NT2/D1 (cell line): ENCODE measurements around the gene EDC3.

Experiments used
- SUZ12 ChIP-seq: IDR thresholded peaks from 2 replicates; pipeline ENCODE4 v1.6.1; 2011; ENCODE audit not compliant: insufficient read length, insufficient read depth; ENCODE audit errors: extremely low read depth
- YY1 ChIP-seq: IDR thresholded peaks from 2 replicates; pipeline ENCODE4 v1.6.1; 2011; ENCODE audit not compliant: insufficient read length, insufficient read depth
- ZNF274 ChIP-seq: IDR thresholded peaks from 2 replicates; pipeline ENCODE4 v1.6.1; 2011; ENCODE audit warnings: mild to moderate bottlenecking, low read depth, low read length

DNA sequence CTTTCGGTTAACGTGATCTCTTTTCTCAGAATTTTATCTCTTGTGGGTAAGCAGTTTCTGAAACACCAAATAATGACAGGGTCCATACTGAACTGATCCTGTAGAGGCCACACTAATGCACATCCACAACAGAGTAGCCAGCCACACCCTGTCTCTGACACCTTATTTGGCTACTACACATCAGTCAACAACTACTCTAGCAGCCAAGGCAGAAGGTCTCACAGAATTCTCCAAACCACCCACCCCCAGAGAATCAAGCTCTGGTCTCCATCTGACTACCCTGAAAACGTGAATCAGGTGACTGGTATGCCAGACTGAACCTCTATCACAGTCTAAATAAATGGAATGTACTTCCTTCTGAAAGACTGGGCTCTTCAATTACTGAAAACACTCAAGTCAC is 38.0 kb downstream of the EDC3 start:
- TF ChIP-seq ZNF274 (no peak), SUZ12 (no peak), YY1 (no peak)
